ENCODE results near the gene DBNL. TPM values are rescaled to one million over a fixed set of nuclear protein-coding genes. Genes with fewer than 3 reads are reported as not detected.

Gene DBNL
- total RNA-seq, 6 donors from 2014 or later, result 81.8 to 169 (median 130) TPM

Other genes starting within 250 kb of the DBNL start
- 10 to 100 TPM; 28.7 to 80.0 (median 53.6) TPM for gene MRPS24, start 175.2 kb upstream of the DBNL start, total RNA-seq
- gene URGCP, start 138.1 kb upstream of the DBNL start, total RNA-seq, result 10 to 100 TPM; 24.1 to 31.4 (median 29.4) TPM
- 10 to 100 TPM in 5 of 6 donors, 1 to 10 TPM in 1; 4.9 to 24.9 (median 17.4) TPM for gene UBE2D4, start 118.3 kb upstream of the DBNL start, total RNA-seq
- gene SPDYE1, start 46.8 kb upstream of the DBNL start, total RNA-seq, result not detected
- under 1 TPM in 4 of 6 donors, not detected in 2; 0.26 to 0.91 (median 0.75) TPM for gene PGAM2, start 20.9 kb downstream of the DBNL start, total RNA-seq
- 100 to 1,000 TPM in 1 of 6 donors, 10 to 100 TPM in 5; 17.3 to 178 (median 37.1) TPM for gene POLM, start 37.8 kb downstream of the DBNL start, total RNA-seq
- 100 to 1,000 TPM in 2 of 6 donors, 10 to 100 TPM in 4; 34.1 to 241 (median 92.7) TPM for gene AEBP1, start 59.6 kb downstream of the DBNL start, total RNA-seq
- 10 to 100 TPM; 27.2 to 70.1 (median 52.5) TPM for gene POLD2, start 78.8 kb downstream of the DBNL start, total RNA-seq
- not detected for gene MYL7, start 96.6 kb downstream of the DBNL start, total RNA-seq
- gene GCK, start 144.7 kb downstream of the DBNL start, total RNA-seq, result under 1 TPM in 4 of 6 donors, not detected in 2; 0.17 to 0.49 (median 0.30) TPM
- 10 to 100 TPM; 29.3 to 70.2 (median 53.1) TPM for gene YKT6, start 156.3 kb downstream of the DBNL start, total RNA-seq

Data from upper lobe of left lung (tissue), 6 donors.